Stromal cell of bone marrow (primary cell): Measurements from ENCODE around the gene TKT.

Experiments
- DNase-seq: peaks from one replicate; pipeline ENCODE4 v3.0.0-alpha.2; 2012; ENCODE audit warnings: low read depth

Gene TKT

GRCh38 chr3:53239800-53240199 lies 16.0 kb downstream of the TKT start:
- no peak for DNase-seq

GRCh38 chr3:53238886-53239285 lies 16.9 kb downstream of the TKT start:
- no peak for DNase-seq

- DNase-seq: peak; percentile 92
Measured at GRCh38 chr3:53238051-53238850, 17.6 kb downstream of the TKT start.

- peak; percentile 78 for DNase-seq
Measured at GRCh38 chr3:53236112-53236841, 19.5 kb downstream of the TKT start.

GRCh38 chr3:53235545-53235944 lies 20.3 kb downstream of the TKT start:
- DNase-seq: no peak

GRCh38 chr3:53234841-53235232 lies 21.0 kb downstream of the TKT start:
- DNase-seq: no peak

GRCh38 chr3:53234130-53234840 lies 21.5 kb downstream of the TKT start:
- no peak for DNase-seq

- DNase-seq: no peak
Measured at GRCh38 chr3:53232641-53233377, 23.0 kb downstream of the TKT start.

GRCh38 chr3:53231532-53232511 lies 24.0 kb downstream of the TKT start:
- no peak for DNase-seq

GRCh38 chr3:53230789-53231188 lies 25.0 kb downstream of the TKT start:
- DNase-seq: no peak

GRCh38 chr3:53230041-53230621 lies 25.7 kb downstream of the TKT start:
- DNase-seq: no peak

- no peak for DNase-seq
Measured at GRCh38 chr3:53229606-53230005, 26.2 kb downstream of the TKT start.

- no peak for DNase-seq
Measured at GRCh38 chr3:53229171-53229570, 26.7 kb downstream of the TKT start.

- DNase-seq: no peak
Measured at GRCh38 chr3:53227993-53228885, 27.6 kb downstream of the TKT start.

GRCh38 chr3:53226841-53227407 lies 28.9 kb downstream of the TKT start:
- DNase-seq: no peak

- DNase-seq: no peak
Measured at GRCh38 chr3:53226142-53226840, 29.5 kb downstream of the TKT start.

- no peak for DNase-seq
Measured at GRCh38 chr3:53225651-53226050, 30.2 kb downstream of the TKT start.

GRCh38 chr3:53225181-53225580 lies 30.6 kb downstream of the TKT start:
- DNase-seq: no peak

GRCh38 chr3:53224536-53224935 lies 31.3 kb downstream of the TKT start:
- DNase-seq: no peak
